ENCODE results near the gene HFE.

GRCh38 chr6:26045065-26045927 lies 41.9 kb upstream of the HFE start:
- TF ChIP-seq SUZ12 (IDR thresholded peaks at IDR 0.05; ENCODE audit: extremely low read depth, insufficient read depth, insufficient read length) = no peak
- TF ChIP-seq YY1 (IDR thresholded peaks at IDR 0.05; ENCODE audit: insufficient read depth, insufficient read length) = no peak
- TF ChIP-seq ZNF274 (IDR thresholded peaks at IDR 0.05; ENCODE audit: low read depth, low read length) = no peak

Measured in NT2/D1 (cell line).